ENCODE measurements around the gene ARRDC4. TPM values are rescaled to one million over a fixed set of nuclear protein-coding genes. Genes with fewer than 3 reads are reported as not detected.

Gene ARRDC4
- total and polyA plus RNA-seq, 2 donors (not counting 1 experiment from before 2014, with no cell fraction given), result 1.1 to 6.7 TPM

- Histone ChIP-seq H3K36me3 (replicated peaks in 1 of 2; ENCODE audit: control extremely low read depth in 1 of 2, control insufficient read depth in 1 of 2, extremely low read depth in 1 of 2, insufficient read depth in 2 of 2, low read length in 1 of 2) (no peaks in the 10 kb centered on the region), H2AFZ (ENCODE audit: insufficient read depth, low read depth, low read length, poor library complexity, severe bottlenecking) (no peak overlapping the region), H3K27me3 (replicated peaks in 1 of 4; ENCODE audit: control extremely low read depth in 1 of 4, control insufficient read depth in 3 of 4, insufficient read depth in 4 of 4, low read length in 3 of 4) (peaks cover 0 to 4% (median 1%) of the 10 kb centered on the region in 4 experiments), H3K27ac (ENCODE audit: low read length in 2 of 2) (no peak overlapping the region), H3K9ac (ENCODE audit: low read length) (no peak overlapping the region), H3K4me2 (replicated peaks; ENCODE audit: low read depth, low read length, poor library complexity, severe bottlenecking) (no peak overlapping the region), H3K79me2 (ENCODE audit: control insufficient read depth, insufficient read depth, low read length) (no peaks in the 10 kb centered on the region), H3K4me1 (ENCODE audit: control insufficient read depth in 2 of 2, insufficient read depth in 2 of 2, low read length in 2 of 2) (no peaks in the 10 kb centered on the region), H4K20me1 (ENCODE audit: control insufficient read depth, insufficient read depth, low read length, poor library complexity, severe bottlenecking) (no peaks in the 10 kb centered on the region), H3K9me3 (ENCODE audit: control extremely low read depth in 1 of 3, control insufficient read depth in 2 of 3, insufficient read depth in 1 of 3, low read length in 2 of 3) (no peaks in the 10 kb centered on the region), H3K4me3 (ENCODE audit: control extremely low read depth in 1 of 5, extremely low read depth in 1 of 5, insufficient read depth in 1 of 5, low read depth in 2 of 5, low read length in 4 of 5) (no peak overlapping the region)
- ATAC-seq (ENCODE audit: low read depth) (no peak), DNase-seq (no peak)
- peaks cover 5% of the 10 kb centered on the region for H3K4me1 Mint-ChIP-seq
- H3K27me3 Mint-ChIP-seq, result peaks cover 4% of the 10 kb centered on the region
- H3K4me3 Mint-ChIP-seq, result no peak overlapping the region
- CTCF ChIA-PET, result no interaction called here
- no peaks in the 10 kb centered on the region for H3K9me3 Mint-ChIP-seq (ENCODE audit: insufficient read depth)
- no peak overlapping the region for H3K27ac Mint-ChIP-seq
- POLR2A ChIA-PET, result no interaction called here
- intact Hi-C loops (cut with micrococcal nuclease), result no loop called here
- TF ChIP-seq EZH2 (IDR thresholded peaks at IDR 0.05; ENCODE audit: borderline replicate concordance, insufficient read depth, low read depth, low read length, poor library complexity, severe bottlenecking), result no peak
- no peak for TF ChIP-seq CTCF (IDR thresholded peaks at IDR 0.05)
Observed at GRCh38 chr15:98013631-98014030, 53.1 kb downstream of the ARRDC4 start.

GRCh38 chr15:98017150-98017964, 56.9 kb downstream of the ARRDC4 start:
- POLR2A ChIA-PET, result no interaction called here
- Histone ChIP-seq H3K27ac (ENCODE audit: low read length in 2 of 2) (no peak overlapping the region), H2AFZ (ENCODE audit: insufficient read depth, low read depth, low read length, poor library complexity, severe bottlenecking) (no peak overlapping the region), H3K36me3 (replicated peaks in 1 of 2; ENCODE audit: control extremely low read depth in 1 of 2, control insufficient read depth in 1 of 2, extremely low read depth in 1 of 2, insufficient read depth in 2 of 2, low read length in 1 of 2) (no peaks in the 10 kb centered on the region), H3K4me2 (replicated peaks; ENCODE audit: low read depth, low read length, poor library complexity, severe bottlenecking) (no peak overlapping the region), H3K79me2 (ENCODE audit: control insufficient read depth, insufficient read depth, low read length) (no peaks in the 10 kb centered on the region), H3K9ac (ENCODE audit: low read length) (no peak overlapping the region), H3K4me1 (ENCODE audit: control insufficient read depth in 2 of 2, insufficient read depth in 2 of 2, low read length in 2 of 2) (no peaks in the 10 kb centered on the region), H4K20me1 (ENCODE audit: control insufficient read depth, insufficient read depth, low read length, poor library complexity, severe bottlenecking) (no peaks in the 10 kb centered on the region), H3K9me3 (ENCODE audit: control extremely low read depth in 1 of 3, control insufficient read depth in 2 of 3, insufficient read depth in 1 of 3, low read length in 2 of 3) (no peaks in the 10 kb centered on the region), H3K27me3 (replicated peaks in 1 of 4; ENCODE audit: control extremely low read depth in 1 of 4, control insufficient read depth in 3 of 4, insufficient read depth in 4 of 4, low read length in 3 of 4) (peaks cover 0 to 6% (median 0%) of the 10 kb centered on the region in 4 experiments), H3K4me3 (ENCODE audit: control extremely low read depth in 1 of 5, extremely low read depth in 1 of 5, insufficient read depth in 1 of 5, low read depth in 2 of 5, low read length in 4 of 5) (no peak overlapping the region)
- Mint-ChIP-seq H3K27ac (no peak overlapping the region), H3K27me3 (peaks cover 7% of the 10 kb centered on the region), H3K4me3 (no peak overlapping the region), H3K9me3 (ENCODE audit: insufficient read depth) (no peaks in the 10 kb centered on the region), H3K4me1 (peaks cover 5% of the 10 kb centered on the region)
- DNase-seq, result no peak
- no peak for ATAC-seq (ENCODE audit: low read depth)
- TF ChIP-seq EZH2 (IDR thresholded peaks at IDR 0.05; ENCODE audit: borderline replicate concordance, insufficient read depth, low read depth, low read length, poor library complexity, severe bottlenecking) (no peak), CTCF (IDR thresholded peaks at IDR 0.05) (no peak)
- CTCF ChIA-PET, result no interaction called here
- intact Hi-C loops (cut with micrococcal nuclease), result no loop called here
- WGBS (ENCODE audit: insufficient coverage), result 85% methylated on average over 9 of the region's 10 CpGs

All from B cell (primary cell).